Activated CD4-positive, alpha-beta T cell treated with anti-CD3 and anti-CD28 coated beads, Interleukin-2, amount 50 U/mL, for 16 hours (primary cell): ENCODE measurements around the gene RAB31.
"Not testable (repeated sequence)": the region's sequence is repeated elsewhere in the genome, so short reads cannot be mapped to it uniquely, and the experiment has no call there.

Source experiments
- DNase-seq: peaks from one replicate; pipeline ENCODE4 v3.0.0-alpha.2; 2020

The RAB31 gene

DNA sequence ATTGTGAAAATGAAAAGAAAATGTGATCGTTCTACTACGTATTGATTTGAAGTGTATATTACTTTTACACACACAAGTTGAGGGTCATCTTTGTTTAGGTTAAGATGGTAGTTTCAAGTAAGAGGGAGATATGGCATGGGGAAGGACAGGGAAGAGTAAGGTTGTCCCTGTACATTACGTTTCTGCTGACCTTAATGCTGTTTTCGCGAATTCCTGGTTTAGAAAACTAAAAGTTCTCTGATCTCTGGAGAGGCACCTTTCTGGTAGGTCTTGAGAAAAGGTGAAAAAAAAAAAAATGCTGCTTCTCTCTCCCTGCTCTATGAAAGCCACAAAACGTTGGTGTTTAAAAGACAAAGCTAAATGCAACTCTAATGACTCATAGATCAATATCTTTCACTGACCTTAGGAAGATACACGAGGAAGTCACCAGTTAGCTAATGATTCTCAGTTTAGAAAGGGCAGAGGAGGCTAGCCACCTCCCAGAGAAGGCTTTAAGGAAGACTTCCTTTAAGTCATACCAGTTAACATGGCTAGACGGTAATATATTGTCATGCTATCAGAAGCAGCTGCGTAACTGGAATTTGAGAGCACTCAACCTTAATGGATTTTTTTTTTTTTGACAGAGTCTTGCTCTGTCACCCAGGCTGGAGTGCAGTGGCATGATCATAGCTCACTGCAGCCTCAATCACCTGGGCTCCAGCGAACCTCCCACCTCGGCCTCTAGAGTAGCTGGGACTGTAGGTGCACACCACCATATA lies 190.9 kb downstream of the RAB31 start:
- peak; percentile 31 for DNase-seq

DNA sequence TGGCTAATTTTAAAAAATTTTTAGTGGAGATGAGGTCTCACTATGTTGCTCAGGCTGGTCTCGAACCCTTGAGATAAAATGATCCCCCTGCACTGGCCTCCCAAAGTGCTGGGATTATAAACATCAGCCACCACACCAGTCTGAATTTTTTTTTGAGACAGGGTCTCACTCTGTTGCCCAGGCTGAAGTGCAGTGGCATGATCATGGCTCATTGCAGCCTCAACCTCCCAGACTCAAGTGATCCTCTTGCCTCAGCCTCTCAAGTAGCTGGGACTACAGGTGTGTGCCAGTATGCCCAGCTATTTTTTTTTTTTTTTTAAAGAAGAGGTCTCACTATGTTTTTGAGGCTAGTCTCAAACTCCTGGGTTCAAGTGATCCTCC lies 191.4 kb downstream of the RAB31 start:
- not testable (repeated sequence) for DNase-seq

DNA sequence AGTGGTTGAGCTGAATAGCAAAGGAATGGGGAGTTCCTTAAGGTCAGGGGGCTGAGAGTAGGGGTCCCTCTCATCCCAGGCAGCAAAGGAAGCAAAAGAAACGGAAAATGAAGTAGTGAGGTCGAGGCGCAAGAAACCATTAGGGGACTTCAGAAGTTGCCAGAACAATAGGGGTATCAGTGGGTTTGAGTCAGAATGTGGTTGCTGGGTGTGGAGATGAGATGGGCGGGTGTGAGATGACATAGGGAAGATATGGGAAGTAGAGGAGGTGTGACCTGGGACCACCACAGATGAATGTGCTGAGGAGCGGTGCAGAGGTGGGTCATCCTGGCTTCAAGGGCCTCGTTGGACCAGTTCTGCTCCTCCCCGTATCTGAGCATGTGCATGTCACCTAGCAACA lies 192.6 kb downstream of the RAB31 start:
- no peak for DNase-seq

DNA sequence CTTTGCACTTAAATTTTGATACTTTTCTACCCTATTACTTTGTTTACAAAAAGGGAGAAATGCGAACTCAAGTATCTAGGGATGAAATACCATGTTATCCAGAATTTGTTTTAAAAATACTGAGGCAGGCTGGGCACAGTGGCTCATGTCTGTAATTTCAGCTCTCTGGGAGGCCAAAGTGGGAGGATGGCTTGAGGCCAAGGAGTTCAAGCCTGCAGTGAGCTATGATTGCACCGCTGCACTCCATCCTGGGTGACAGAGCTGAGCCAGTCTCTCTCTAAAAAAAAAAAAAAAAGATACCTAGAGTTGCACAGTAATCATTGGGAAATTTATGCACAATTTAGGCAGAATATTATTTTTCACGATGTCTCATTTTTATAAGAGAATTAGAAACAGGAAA lies 193.3 kb downstream of the RAB31 start:
- no peak for DNase-seq

DNA sequence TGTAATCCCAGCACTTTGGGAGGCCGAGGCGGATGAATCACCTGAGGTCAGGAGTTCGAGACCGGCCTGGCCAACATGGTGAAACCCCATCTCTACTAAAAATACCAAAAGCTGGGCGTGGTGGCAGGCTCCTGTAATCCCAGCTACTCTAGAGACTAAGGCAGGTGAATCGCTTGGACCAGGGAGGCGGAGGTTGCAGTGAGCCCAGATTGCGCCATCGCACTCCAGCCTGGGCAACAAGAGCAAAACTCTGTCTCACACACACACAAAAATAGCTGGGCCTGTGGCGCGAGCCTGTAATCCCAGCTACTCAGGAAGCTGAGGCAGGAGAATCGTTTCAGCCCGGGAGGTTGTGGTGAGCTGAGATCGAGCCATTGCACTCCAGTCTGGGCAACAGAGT lies 194.2 kb downstream of the RAB31 start:
- not testable (repeated sequence) for DNase-seq

DNA sequence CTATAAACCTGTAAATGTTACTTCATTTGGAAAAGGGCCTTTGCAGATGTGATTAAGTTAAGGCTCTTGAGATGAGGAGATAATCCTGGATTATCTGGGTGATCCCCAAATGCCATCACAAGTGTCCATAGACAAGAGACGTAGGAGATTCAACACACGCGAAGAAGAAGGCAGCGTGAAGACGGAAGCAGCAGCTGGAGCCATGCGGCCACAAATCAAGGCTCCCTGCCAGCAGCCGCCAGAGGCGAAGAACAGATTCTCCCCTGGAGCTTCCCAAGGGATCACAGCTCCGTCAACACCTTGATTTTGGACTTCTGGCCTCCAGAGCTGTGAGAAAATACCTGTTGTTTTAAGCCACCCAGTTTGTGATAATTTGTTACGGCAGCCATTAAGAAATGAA lies 194.7 kb downstream of the RAB31 start:
- no peak for DNase-seq

DNA sequence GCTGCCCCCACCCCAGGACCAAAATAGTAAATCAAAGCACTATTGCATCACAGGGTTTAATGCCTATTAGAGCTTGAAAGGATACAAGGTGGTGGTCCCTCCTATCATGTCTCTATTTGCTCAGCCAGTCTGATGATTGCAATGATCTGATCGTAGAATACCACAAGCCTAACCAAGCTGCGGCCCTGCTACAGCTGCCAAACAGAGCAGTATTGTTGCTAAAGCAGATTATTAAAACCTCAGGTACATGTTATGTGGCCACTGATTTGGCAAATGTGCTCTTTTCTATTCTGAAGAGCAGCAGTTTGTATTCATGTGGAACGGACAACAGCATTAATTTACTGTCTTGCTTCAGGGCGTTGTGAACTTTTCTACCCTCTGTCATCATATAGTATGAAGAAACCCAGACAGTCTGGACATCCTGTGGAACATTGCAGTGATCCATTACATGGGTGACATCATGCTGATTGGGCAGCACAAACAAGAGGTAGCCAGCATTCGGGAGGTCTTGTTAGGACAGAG lies 197.4 kb downstream of the RAB31 start:
- DNase-seq = no peak

DNA sequence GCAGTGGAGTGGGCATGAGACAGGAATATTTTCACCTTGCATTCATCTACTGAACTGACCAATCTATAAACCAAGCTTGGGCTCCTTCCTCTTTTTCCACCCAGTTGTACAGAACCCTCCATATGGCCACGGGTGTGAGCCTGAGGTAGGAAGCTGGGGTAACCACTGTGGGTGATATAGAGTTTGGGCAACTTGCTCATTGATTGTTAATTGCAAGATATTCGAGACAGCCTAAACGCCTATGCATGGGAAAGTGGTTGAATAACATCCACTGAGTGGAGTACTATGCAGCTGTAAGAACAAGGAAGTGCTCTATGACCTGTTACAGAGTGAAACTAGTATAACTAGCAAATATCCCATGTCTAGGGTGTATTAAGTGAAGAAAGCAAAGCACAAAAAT lies 198.4 kb downstream of the RAB31 start:
- no peak for DNase-seq

DNA sequence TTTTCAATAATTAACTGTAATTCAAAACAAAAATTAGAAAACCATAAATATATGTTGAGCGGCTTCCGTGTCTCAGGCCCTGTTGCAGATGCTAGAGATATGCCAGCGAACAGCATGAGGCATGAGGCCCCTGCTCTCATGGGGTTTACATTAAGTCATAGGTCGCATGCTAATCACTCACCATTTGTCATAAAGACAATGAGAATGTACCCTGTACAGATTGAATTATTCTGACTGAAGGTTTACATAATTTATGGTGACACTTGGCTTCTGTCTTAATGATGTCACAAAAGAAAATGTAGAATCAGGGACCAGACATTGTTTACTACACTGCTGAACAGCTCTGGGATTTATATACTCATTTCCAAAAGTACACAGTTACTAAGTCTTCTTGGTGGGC lies 199.8 kb downstream of the RAB31 start:
- no peak for DNase-seq

DNA sequence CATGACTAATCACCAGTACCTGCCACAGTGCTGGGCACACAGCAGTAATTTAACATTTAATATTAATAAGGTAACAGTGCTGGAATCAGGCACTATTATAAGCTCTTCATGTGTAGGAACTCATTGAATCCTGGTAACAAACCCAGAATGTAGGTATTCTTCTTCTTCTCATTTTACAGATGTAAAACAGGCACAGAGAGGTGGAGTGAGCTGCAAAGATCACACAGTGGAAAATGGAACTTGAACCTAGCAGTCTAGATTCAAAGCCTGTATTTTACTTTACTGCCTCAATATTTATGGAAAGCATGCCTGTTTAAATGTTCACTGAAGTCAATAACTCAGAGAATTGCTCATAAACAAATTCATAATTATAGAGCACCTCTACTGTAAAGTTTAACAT lies 202.0 kb downstream of the RAB31 start:
- no peak for DNase-seq

DNA sequence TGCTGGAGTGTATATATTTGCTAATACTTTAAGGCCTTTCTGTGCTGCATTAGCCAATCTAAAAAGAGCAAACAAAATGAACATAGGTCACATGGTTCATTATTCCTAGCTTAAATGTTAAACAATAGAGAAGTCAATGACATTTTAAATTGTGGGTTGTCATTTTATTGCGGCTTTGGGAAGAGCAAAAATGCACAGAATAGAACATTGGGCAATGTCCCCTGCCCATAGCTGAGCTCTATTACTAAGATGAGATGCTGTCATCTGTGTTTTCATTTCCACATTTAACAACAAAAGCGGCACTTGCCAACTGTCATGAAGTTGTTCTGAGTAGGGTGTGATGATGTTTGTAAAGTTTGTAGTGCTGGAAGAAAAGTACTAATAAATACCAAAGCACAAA lies 202.6 kb downstream of the RAB31 start:
- DNase-seq = no peak

DNA sequence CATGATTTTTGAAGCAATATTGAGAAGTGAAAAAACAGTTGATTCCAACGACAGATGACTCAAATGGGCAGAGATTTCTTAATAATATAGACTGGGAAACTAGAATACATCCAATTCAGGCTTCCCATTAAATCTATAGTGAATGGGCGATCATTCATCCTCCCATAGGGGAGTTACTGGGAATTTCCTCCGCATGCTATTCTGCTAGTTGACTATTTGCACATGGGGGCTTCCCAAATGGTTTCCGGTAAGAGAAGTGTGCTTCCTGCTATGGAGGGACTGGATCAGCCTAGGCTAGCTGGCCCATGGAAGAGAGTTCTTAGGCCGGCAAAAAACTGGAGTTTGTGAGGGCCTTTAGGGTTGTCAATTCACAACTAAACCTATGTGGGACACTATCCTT lies 203.1 kb downstream of the RAB31 start:
- DNase-seq = no peak
